OCI-LY7 (cell line): Measurements from ENCODE around the gene PDE9A. TPM values are rescaled to one million over a fixed set of nuclear protein-coding genes. Genes with fewer than 3 reads are reported as not detected.
"Not testable (repeated sequence)": the region's sequence is repeated elsewhere in the genome, so short reads cannot be mapped to it uniquely, and the experiment has no call there.

Source experiments
- BruUV-seq: library from RNA; stranded (reverse); fragments of 400-500 nt; replicated peaks from 2 replicates; lab custom pipeline; 2021; lab: Mats Ljungman, UMichigan
- CTCF ChIA-PET: fragments of 300-600 bp; sonication (Branson Sonifier 250); formaldehyde crosslinking; loops from one replicate; lab custom pipeline; 2022; ENCODE audit warnings: antibody characterized with exemption; ENCODE audit not compliant: unreplicated experiment; lab: Charles Lee
- POLR2A ChIA-PET: fragments of 300-600 bp; sonication (Branson Sonifier 250); formaldehyde crosslinking; loops from one replicate; lab custom pipeline; 2022; ENCODE audit warnings: antibody characterized with exemption; lab: Charles Lee
- DNase-seq: peaks from one replicate; pipeline ENCODE4 v3.0.0-alpha.2; 2015; ENCODE audit warnings: low spot score
- H2AFZ ChIP-seq: fragments of 200-600 bp; sonication (generic), shearing (Covaris generic); 2 replicates; pipeline ENCODE4 v1.6.1; 2014; ENCODE audit warnings: mild to moderate bottlenecking, antibody characterized with exemption, low read length, moderate library complexity
- H3K27ac ChIP-seq: fragments of 200-600 bp; sonication (generic); 2 replicates; pipeline ENCODE4 v1.5.1; 2014; ENCODE audit warnings: mixed run types, low read depth, mild to moderate bottlenecking, moderate library complexity, low read length, inconsistent platforms; ENCODE audit not compliant: poor library complexity, severe bottlenecking
- H3K36me3 ChIP-seq: fragments of 200-600 bp; sonication (generic); 2 replicates; pipeline ENCODE4 v1.6.1; 2014; ENCODE audit warnings: mild to moderate bottlenecking, antibody characterized with exemption, low read length, moderate library complexity, mixed read lengths; ENCODE audit not compliant: insufficient read depth
- H3K4me1 ChIP-seq: fragments of 200-600 bp; sonication (generic); 2 replicates; pipeline ENCODE4 v1.5.1; 2014; ENCODE audit warnings: mild to moderate bottlenecking, low read length; ENCODE audit not compliant: insufficient read depth, poor library complexity, severe bottlenecking
- H3K4me2 ChIP-seq: fragments of 200-600 bp; sonication (generic); 2 replicates; pipeline ENCODE4 v1.6.1; 2014; ENCODE audit warnings: mild to moderate bottlenecking, low read length
- H3K4me3 ChIP-seq: fragments of 200-600 bp; sonication (generic); 2 replicates; pipeline ENCODE4 v1.5.1; 2014; ENCODE audit warnings: mild to moderate bottlenecking, low read depth, low read length; ENCODE audit not compliant: poor library complexity, severe bottlenecking
- H3K79me2 ChIP-seq: fragments of 200-600 bp; sonication (generic); 2 replicates; pipeline ENCODE4 v1.6.1; 2016; ENCODE audit warnings: low read depth, mild to moderate bottlenecking, low read length, moderate library complexity, mixed read lengths; ENCODE audit not compliant: insufficient read depth
- H3K9me2 ChIP-seq: fragments of 200-600 bp; sonication (generic); 2 replicates; pipeline ENCODE4 v1.6.1; 2016; ENCODE audit warnings: mild to moderate bottlenecking, low read length, mixed read lengths; ENCODE audit not compliant: insufficient read depth
- H3K9me3 ChIP-seq: fragments of 200-600 bp; sonication (generic); 2 replicates; pipeline ENCODE4 v1.6.1; 2014; ENCODE audit warnings: mild to moderate bottlenecking, mixed run types, low read length, mixed read lengths
- H4K20me1 ChIP-seq: fragments of 200-600 bp; sonication (generic); 2 replicates; pipeline ENCODE4 v1.6.1; 2014; ENCODE audit warnings: mild to moderate bottlenecking, antibody characterized with exemption, low read length, moderate library complexity, mixed read lengths; ENCODE audit not compliant: insufficient read depth
- CTCF ChIP-seq: fragments of 200-600 bp; sonication (generic); conservative IDR thresholded peaks from 2 replicates; pipeline ENCODE4 v1.5.1; 2014; ENCODE audit warnings: mild to moderate bottlenecking, antibody characterized with exemption, low read length, moderate library complexity, mixed read lengths
- EZH2phosphoT487 ChIP-seq: fragments of 200-600 bp; sonication (generic); IDR thresholded peaks from 2 replicates; pipeline ENCODE4 v1.6.1; 2018; ENCODE audit warnings: low read depth, borderline replicate concordance, mild to moderate bottlenecking, mixed run types, antibody characterized with exemption, low read length, moderate library complexity, mixed read lengths
- intact Hi-C: fragments of 100-400 bp; cut with micrococcal nuclease; formaldehyde crosslinking; loops from one replicate; pipeline ENCODE4 v1.10.0; 2022; ENCODE audit not compliant: unreplicated experiment
- total RNA-seq, 2 experiments: library from RNA; depleted of rRNA in 1 of 2; stranded (reverse); fragments of >200 nt in 1 of 2; shearing (Covaris generic) in 1 of 2; gene quantifications; 2 replicates each; pipeline ENCODE4 v1.2.3, GENCODE V29; 2014 to 2022

The PDE9A gene
- total RNA-seq, 2 experiments from 2014 or later, result 11.4 to 22.4 TPM

DNA sequence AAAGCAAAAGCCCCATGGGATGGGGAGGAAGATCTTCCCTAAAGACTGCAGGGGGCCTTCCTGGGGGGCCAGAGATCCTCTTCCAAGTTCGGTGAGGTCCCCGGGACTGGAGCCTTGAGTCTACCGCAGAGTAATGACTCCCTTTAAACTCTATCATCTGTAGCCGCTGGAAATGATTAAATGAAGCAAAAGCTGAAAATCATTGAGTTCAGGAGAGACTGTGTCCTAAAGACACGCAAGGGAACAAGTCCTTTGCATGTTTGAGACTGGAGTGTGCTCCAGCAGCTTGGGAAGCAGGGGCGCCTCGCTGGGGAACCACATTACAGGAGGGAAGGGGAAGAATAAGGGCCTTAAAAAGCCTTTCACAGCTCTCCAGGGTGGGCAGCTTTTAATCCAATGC is 155.8 kb downstream of the PDE9A start:
- no peaks in the 10 kb centered on the region for H4K20me1 ChIP-seq
- H2AFZ ChIP-seq, result no peak overlapping the region
- no peaks in the 10 kb centered on the region for H3K79me2 ChIP-seq
- intact Hi-C loops, result no loop called here
- ChIA-PET POLR2A (no interaction called here), CTCF (interaction anchor here (0.7 kb wide), 1 partner anchor 411 kb away, joined by 3 read pairs; no protein-coding TSS in a partner anchor)
- no TSS peak for BruUV-seq
- no peak overlapping the region for H3K27ac ChIP-seq
- H3K9me3 ChIP-seq, result peaks cover 5% of the 10 kb centered on the region; the same call in 1 of the 2 replicates
- H3K4me3 ChIP-seq, result no peak overlapping the region
- DNase-seq, result no peak
- TF ChIP-seq CTCF, result no peak
- TF ChIP-seq EZH2phosphoT487, result no peak
- no peaks in the 10 kb centered on the region for H3K9me2 ChIP-seq
- no peak overlapping the region for H3K4me2 ChIP-seq
- H3K4me1 ChIP-seq, result no peaks in the 10 kb centered on the region
- no peaks in the 10 kb centered on the region for H3K36me3 ChIP-seq

DNA sequence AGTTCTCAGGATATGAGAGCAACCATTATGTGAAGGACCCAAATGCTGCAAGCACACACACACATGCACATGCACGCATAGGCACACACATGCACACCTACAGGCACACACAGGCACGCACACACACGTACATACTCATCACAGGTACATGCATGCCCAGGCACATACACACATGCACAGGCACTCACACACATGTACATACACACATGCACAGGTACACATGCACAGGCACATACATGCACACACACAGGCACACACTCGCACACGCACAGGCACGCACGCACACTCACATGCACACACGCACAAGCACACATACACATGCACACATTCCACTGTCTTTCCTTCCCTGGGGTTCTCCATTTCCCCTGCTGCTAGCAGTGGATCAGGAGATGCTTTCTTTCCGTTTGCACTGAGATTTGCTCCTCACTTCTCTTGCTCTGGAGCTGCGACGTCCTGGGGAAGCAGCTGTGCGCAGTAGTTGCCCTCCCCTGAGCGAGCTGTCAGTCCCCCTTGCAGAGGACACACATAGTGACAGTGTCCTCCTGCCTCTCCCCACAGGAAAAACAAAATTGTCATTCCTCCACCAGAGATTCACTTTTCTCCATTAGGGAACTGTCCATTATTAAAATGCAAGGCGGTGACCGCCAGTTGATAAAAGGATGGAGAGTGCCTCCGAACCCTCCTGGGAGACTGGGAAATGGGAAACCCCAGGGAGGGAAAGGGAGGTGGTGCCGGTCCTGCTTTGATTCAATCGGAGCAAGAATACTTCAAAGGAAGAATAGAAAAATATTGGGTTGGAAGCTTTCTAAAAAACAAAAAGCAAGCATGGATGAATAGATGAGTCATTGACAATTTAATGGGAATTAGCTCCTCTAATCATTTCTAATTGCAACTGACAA is 156.4 kb downstream of the PDE9A start:
- TF ChIP-seq CTCF, result no peak
- Histone ChIP-seq H3K27ac (no peak overlapping the region), H2AFZ (no peak overlapping the region), H3K9me3 (peaks cover 7% of the 10 kb centered on the region; the same call in 1 of the 2 replicates), H3K36me3 (no peaks in the 10 kb centered on the region), H3K4me3 (no peak overlapping the region), H4K20me1 (no peaks in the 10 kb centered on the region), H3K4me1 (no peaks in the 10 kb centered on the region), H3K4me2 (no peak overlapping the region), H3K9me2 (no peaks in the 10 kb centered on the region), H3K79me2 (no peaks in the 10 kb centered on the region)
- ChIA-PET CTCF (no interaction called here), POLR2A (no interaction called here)
- intact Hi-C loops, result loop anchor here (10.0 kb wide), 1 partner anchor 175 kb away; no protein-coding TSS in a partner anchor
- BruUV-seq, result no TSS peak
- no peak for DNase-seq

GRCh38 chr21:42811960-42812359 is 158.5 kb downstream of the PDE9A start:
- intact Hi-C loops, result loop anchor here (10.0 kb wide), 1 partner anchor 177 kb away; no protein-coding TSS in a partner anchor
- BruUV-seq, result no TSS peak
- Histone ChIP-seq H2AFZ (no peak overlapping the region), H3K4me2 (no peak overlapping the region), H3K9me2 (no peaks in the 10 kb centered on the region), H3K4me3 (no peak overlapping the region), H3K4me1 (no peaks in the 10 kb centered on the region), H3K36me3 (no peaks in the 10 kb centered on the region), H3K79me2 (no peaks in the 10 kb centered on the region), H3K27ac (no peak overlapping the region), H3K9me3 (peaks cover 26% of the 10 kb centered on the region), H4K20me1 (no peaks in the 10 kb centered on the region)
- POLR2A ChIA-PET, result no interaction called here
- CTCF ChIA-PET, result no interaction called here
- no peak for TF ChIP-seq EZH2phosphoT487
- no peak for TF ChIP-seq CTCF
- DNase-seq, result no peak

GRCh38 chr21:42812528-42813241 is 159.3 kb downstream of the PDE9A start:
- H3K9me2 ChIP-seq, H3K79me2 ChIP-seq, H3K4me1 ChIP-seq, H2AFZ ChIP-seq, DNase-seq, H3K4me3 ChIP-seq, H4K20me1 ChIP-seq, CTCF ChIA-PET, H3K27ac ChIP-seq, H3K4me2 ChIP-seq, H3K36me3 ChIP-seq, BruUV-seq: not testable (repeated sequence)
- intact Hi-C loops, result loop anchor here (10.0 kb wide), 1 partner anchor 178 kb away; no protein-coding TSS in a partner anchor
- POLR2A ChIA-PET, result interaction anchor here (0.7 kb wide), 1 partner anchor 142 kb away, joined by 3 read pairs; no protein-coding TSS in a partner anchor
- peaks cover 26% of the 10 kb centered on the region for H3K9me3 ChIP-seq
